Sigmoid colon (tissue), 4 donors: Measurements from ENCODE around the gene MLN.

Experiments used
- POLR2A ChIP-seq, 2 donors: fragments of 450-650 bp; IDR thresholded peaks; one replicate each; pipeline ENCODE4 v1.6.1; 2016; ENCODE audit warnings: antibody characterized with exemption in 2 of 2, mild to moderate bottlenecking in 2 of 2, moderate library complexity in 2 of 2
- POLR2AphosphoS5 ChIP-seq, 4 donors: sonication (generic); formaldehyde crosslinking; IDR thresholded peaks; one replicate each; pipeline ENCODE4 v1.6.1; 2017; ENCODE audit warnings: antibody characterized with exemption in 4 of 4
- TF ChIP-seq, protein P1 (sequence below), 4 experiments: fragments of 450-650 bp in 3 of 4; fragments of 200-600 bp in 1 of 4; IDR thresholded peaks; one replicate each; pipeline ENCODE4 v1.5.1; 2016 to 2019; ENCODE audit warnings: antibody characterized with exemption in 4 of 4, mild to moderate bottlenecking in 3 of 4, moderate library complexity in 2 of 4

DNA sequence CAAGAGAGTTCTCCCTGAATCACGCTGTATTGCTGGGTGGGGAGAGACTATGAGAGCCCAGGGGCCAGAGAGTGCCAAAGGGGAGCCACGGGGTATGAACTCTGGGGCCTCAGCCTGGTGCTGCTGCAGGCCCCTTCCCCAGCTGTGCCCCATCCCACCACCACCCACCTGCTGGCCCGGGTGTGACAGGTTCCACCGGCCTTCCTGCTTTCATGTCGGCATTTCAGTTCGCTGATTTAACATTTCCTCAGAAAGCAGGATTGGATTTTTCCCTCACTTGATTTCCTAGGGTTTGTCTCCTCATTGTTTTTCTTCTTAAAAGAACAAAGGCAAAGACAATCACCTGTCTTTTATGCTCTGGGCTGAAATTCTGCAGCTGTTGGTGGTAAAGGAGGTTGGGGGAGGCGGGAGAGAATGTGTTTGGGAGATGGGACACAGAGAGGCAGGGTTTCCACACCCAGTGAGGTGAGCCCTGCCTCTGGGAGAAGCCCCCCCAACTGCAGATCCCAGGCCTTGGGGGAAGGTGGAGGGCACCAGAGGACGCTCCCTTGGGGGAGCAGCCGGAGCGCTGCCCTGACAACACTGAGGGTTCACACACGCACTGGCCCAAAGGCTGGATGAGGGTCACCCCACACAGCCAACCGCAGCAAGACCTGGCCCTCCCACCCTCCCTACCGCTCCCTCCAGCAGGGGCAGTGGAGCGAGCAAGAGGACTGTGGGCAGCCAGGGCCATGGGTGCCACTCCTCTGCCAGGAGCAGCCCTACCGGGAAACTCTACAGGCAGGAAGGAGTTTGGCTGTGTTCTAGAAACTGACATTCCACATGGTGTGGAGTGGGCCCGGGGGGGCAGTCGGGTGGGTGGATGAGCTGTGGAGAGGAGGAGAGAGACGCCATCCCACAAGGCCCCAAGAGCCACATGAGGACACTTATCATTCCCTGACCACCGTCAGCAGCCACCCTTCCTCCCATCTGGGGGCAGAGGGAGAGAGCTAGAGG is 10.5 kb upstream of the MLN start:
- TF ChIP-seq POLR2A (IDR thresholded peaks at IDR 0.05) (no peak), POLR2AphosphoS5 (IDR thresholded peaks at IDR 0.05) (no peak)
- TF ChIP-seq, protein P1, sequence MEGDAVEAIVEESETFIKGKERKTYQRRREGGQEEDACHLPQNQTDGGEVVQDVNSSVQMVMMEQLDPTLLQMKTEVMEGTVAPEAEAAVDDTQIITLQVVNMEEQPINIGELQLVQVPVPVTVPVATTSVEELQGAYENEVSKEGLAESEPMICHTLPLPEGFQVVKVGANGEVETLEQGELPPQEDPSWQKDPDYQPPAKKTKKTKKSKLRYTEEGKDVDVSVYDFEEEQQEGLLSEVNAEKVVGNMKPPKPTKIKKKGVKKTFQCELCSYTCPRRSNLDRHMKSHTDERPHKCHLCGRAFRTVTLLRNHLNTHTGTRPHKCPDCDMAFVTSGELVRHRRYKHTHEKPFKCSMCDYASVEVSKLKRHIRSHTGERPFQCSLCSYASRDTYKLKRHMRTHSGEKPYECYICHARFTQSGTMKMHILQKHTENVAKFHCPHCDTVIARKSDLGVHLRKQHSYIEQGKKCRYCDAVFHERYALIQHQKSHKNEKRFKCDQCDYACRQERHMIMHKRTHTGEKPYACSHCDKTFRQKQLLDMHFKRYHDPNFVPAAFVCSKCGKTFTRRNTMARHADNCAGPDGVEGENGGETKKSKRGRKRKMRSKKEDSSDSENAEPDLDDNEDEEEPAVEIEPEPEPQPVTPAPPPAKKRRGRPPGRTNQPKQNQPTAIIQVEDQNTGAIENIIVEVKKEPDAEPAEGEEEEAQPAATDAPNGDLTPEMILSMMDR (IDR thresholded peaks at IDR 0.05) = no peak
